ENCODE data around the gene CATSPERB. TPM values are rescaled to one million over a fixed set of nuclear protein-coding genes. Genes with fewer than 3 reads are reported as not detected.

CATSPERB gene
- polyA plus RNA-seq, result under 1 TPM in 3 of 4 donors, not detected in 1; 0.89 to 0.92 (median 0.92) TPM
- long read RNA-seq, donor 1, result 0 reads
- long read RNA-seq, donor 2, result 0 reads
- long read RNA-seq, donor 3, result 0 reads
- long read RNA-seq, donor 4, result 0 reads
- long read RNA-seq, donor 5, result 0 reads
- long read RNA-seq, donor 6, result 0 reads
- long read RNA-seq, donor 7, result 0 reads
- long read RNA-seq, donor 8, result 0 reads
- long read RNA-seq, donor 9, result 0 reads
- long read RNA-seq, donor 10, result 0 reads

- FAIRE-seq (no peak), DNase-seq (no peak)
- no peaks in the 10 kb centered on the region for H3K9me3 ChIP-seq (ENCODE audit: control insufficient read depth in 2 of 2, insufficient read depth in 1 of 2, low read depth in 1 of 2, low read length in 1 of 2)
- no peaks in the 10 kb centered on the region for H3K36me3 ChIP-seq (ENCODE audit: control insufficient read depth in 3 of 3, insufficient read depth in 2 of 3, low read depth in 1 of 3, low read length in 3 of 3)
- H3K4me1 ChIP-seq (ENCODE audit: control insufficient read depth in 3 of 3, insufficient read depth in 2 of 3, low read depth in 1 of 3, low read length in 2 of 3), result no peaks in the 10 kb centered on the region
- no peak within 1 kb of the TSS for H3K4me3 ChIP-seq (ENCODE audit: low read depth in 1 of 3, low read length in 3 of 3)
- no peaks in the 10 kb centered on the region for H3K27me3 ChIP-seq (ENCODE audit: control insufficient read depth in 3 of 3, insufficient read depth in 3 of 3, low read length in 3 of 3)
- 93 to 99% (median 93%) methylated on average over 2 of the region's 2 CpGs for WGBS, 3 donors
- no peak within 1 kb of the TSS for H3K27ac ChIP-seq (ENCODE audit: low read depth in 1 of 3, low read length in 2 of 3)
Measured at GRCh38 chr14:91731986-91732385, at the start of gene CATSPERB. TSS of gene CATSPERB (minus strand) at chr14:91732086. CDS start at chr14:91729479, 2,607 bp downstream.

GRCh38 chr14:91780452-91780851, 48.6 kb upstream of the CATSPERB start:
- no peaks in the 10 kb centered on the region for H3K4me1 ChIP-seq (ENCODE audit: control insufficient read depth in 3 of 3, insufficient read depth in 2 of 3, low read depth in 1 of 3, low read length in 2 of 3)
- peaks cover 0 to 4% (median 3%) of the 10 kb centered on the region in 3 donors for H3K36me3 ChIP-seq (ENCODE audit: control insufficient read depth in 3 of 3, insufficient read depth in 2 of 3, low read depth in 1 of 3, low read length in 3 of 3)
- FAIRE-seq (peak; percentile 76), DNase-seq (peak; percentile 91 to 92)
- H3K27me3 ChIP-seq (ENCODE audit: control insufficient read depth in 3 of 3, insufficient read depth in 3 of 3, low read length in 3 of 3), result no peaks in the 10 kb centered on the region
- 15 to 44% (median 24%) methylated on average over 3 of the region's 3 CpGs for WGBS, 3 donors
- no peak overlapping the region for H3K4me3 ChIP-seq (ENCODE audit: low read depth in 1 of 3, low read length in 3 of 3)
- no peaks in the 10 kb centered on the region for H3K9me3 ChIP-seq (ENCODE audit: control insufficient read depth in 2 of 2, insufficient read depth in 1 of 2, low read depth in 1 of 2, low read length in 1 of 2)
- H3K27ac ChIP-seq (ENCODE audit: low read depth in 1 of 3, low read length in 2 of 3), result peak overlapping the region in 1 of 3 donors; percentile 51

GRCh38 chr14:91778217-91778616, 46.3 kb upstream of the CATSPERB start:
- Histone ChIP-seq H3K9me3 (ENCODE audit: control insufficient read depth in 2 of 2, insufficient read depth in 1 of 2, low read depth in 1 of 2, low read length in 1 of 2) (no peaks in the 10 kb centered on the region), H3K27ac (ENCODE audit: low read depth in 1 of 3, low read length in 2 of 3) (no peak overlapping the region), H3K27me3 (ENCODE audit: control insufficient read depth in 3 of 3, insufficient read depth in 3 of 3, low read length in 3 of 3) (no peaks in the 10 kb centered on the region), H3K36me3 (ENCODE audit: control insufficient read depth in 3 of 3, insufficient read depth in 2 of 3, low read depth in 1 of 3, low read length in 3 of 3) (peaks cover 0 to 4% (median 3%) of the 10 kb centered on the region in 3 donors), H3K4me3 (ENCODE audit: low read depth in 1 of 3, low read length in 3 of 3) (no peak overlapping the region), H3K4me1 (ENCODE audit: control insufficient read depth in 3 of 3, insufficient read depth in 2 of 3, low read depth in 1 of 3, low read length in 2 of 3) (no peaks in the 10 kb centered on the region)
- no peak for DNase-seq
- FAIRE-seq, result no peak
- 95 to 100% (median 100%) methylated on average over 2 of the region's 2 CpGs for WGBS, 3 donors

- 62 to 80% (median 76%) methylated on average over 5 of the region's 5 CpGs for WGBS, 3 donors
Measured at GRCh38 chr14:91774140-91775096, 42.5 kb upstream of the CATSPERB start.

GRCh38 chr14:91770185-91770584, 38.3 kb upstream of the CATSPERB start:
- Histone ChIP-seq H3K27ac (ENCODE audit: low read depth in 1 of 3, low read length in 2 of 3) (no peak overlapping the region), H3K4me3 (ENCODE audit: low read depth in 1 of 3, low read length in 3 of 3) (no peak overlapping the region), H3K27me3 (ENCODE audit: control insufficient read depth in 3 of 3, insufficient read depth in 3 of 3, low read length in 3 of 3) (no peaks in the 10 kb centered on the region), H3K9me3 (ENCODE audit: control insufficient read depth in 2 of 2, insufficient read depth in 1 of 2, low read depth in 1 of 2, low read length in 1 of 2) (peaks cover 0 to 3% of the 10 kb centered on the region in 2 donors), H3K4me1 (ENCODE audit: control insufficient read depth in 3 of 3, insufficient read depth in 2 of 3, low read depth in 1 of 3, low read length in 2 of 3) (peaks cover 0 to 6% (median 0%) of the 10 kb centered on the region in 3 donors), H3K36me3 (ENCODE audit: control insufficient read depth in 3 of 3, insufficient read depth in 2 of 3, low read depth in 1 of 3, low read length in 3 of 3) (no peaks in the 10 kb centered on the region)
- FAIRE-seq (no peak), DNase-seq (no peak)
- WGBS, 3 donors, result 61 to 89% (median 85%) methylated on average over 2 of the region's 2 CpGs

More at GRCh38 chr14:91774140-91775096, 42.5 kb upstream of the CATSPERB start:
- no peaks in the 10 kb centered on the region for H3K9me3 ChIP-seq (ENCODE audit: control insufficient read depth in 2 of 2, insufficient read depth in 1 of 2, low read depth in 1 of 2, low read length in 1 of 2)
- H3K27me3 ChIP-seq (ENCODE audit: control insufficient read depth in 3 of 3, insufficient read depth in 3 of 3, low read length in 3 of 3), result no peaks in the 10 kb centered on the region
- peak overlapping the region in 1 of 3 donors; percentile 7 for H3K27ac ChIP-seq (ENCODE audit: low read depth in 1 of 3, low read length in 2 of 3)
- peaks cover 0 to 6% (median 0%) of the 10 kb centered on the region in 3 donors for H3K4me1 ChIP-seq (ENCODE audit: control insufficient read depth in 3 of 3, insufficient read depth in 2 of 3, low read depth in 1 of 3, low read length in 2 of 3)
- DNase-seq (no peak), FAIRE-seq (no peak)
- H3K4me3 ChIP-seq (ENCODE audit: low read depth in 1 of 3, low read length in 3 of 3), result no peak overlapping the region
- peaks cover 0 to 4% (median 3%) of the 10 kb centered on the region in 3 donors for H3K36me3 ChIP-seq (ENCODE audit: control insufficient read depth in 3 of 3, insufficient read depth in 2 of 3, low read depth in 1 of 3, low read length in 3 of 3)

- peak overlapping the region; percentile 61 to 90 (median 79) for H3K27ac ChIP-seq (ENCODE audit: low read depth in 1 of 3, low read length in 2 of 3)
- peaks cover 0 to 10% (median 0%) of the 10 kb centered on the region in 3 donors for H3K36me3 ChIP-seq (ENCODE audit: control insufficient read depth in 3 of 3, insufficient read depth in 2 of 3, low read depth in 1 of 3, low read length in 3 of 3)
- peaks cover 0 to 18% of the 10 kb centered on the region in 2 donors for H3K9me3 ChIP-seq (ENCODE audit: control insufficient read depth in 2 of 2, insufficient read depth in 1 of 2, low read depth in 1 of 2, low read length in 1 of 2)
- peak; percentile 68 for FAIRE-seq
- H3K27me3 ChIP-seq (ENCODE audit: control insufficient read depth in 3 of 3, insufficient read depth in 3 of 3, low read length in 3 of 3), result no peaks in the 10 kb centered on the region
- peaks cover 3 to 31% (median 9%) of the 10 kb centered on the region in 3 donors for H3K4me1 ChIP-seq (ENCODE audit: control insufficient read depth in 3 of 3, insufficient read depth in 2 of 3, low read depth in 1 of 3, low read length in 2 of 3)
- H3K4me3 ChIP-seq (ENCODE audit: low read depth in 1 of 3, low read length in 3 of 3), result no peak overlapping the region
- WGBS, 3 donors, result 10 to 39% (median 20%) methylated on average over 4 of the region's 4 CpGs
- peak; percentile 86 to 88 for DNase-seq
Measured at GRCh38 chr14:91755570-91756295, 23.8 kb upstream of the CATSPERB start.

GRCh38 chr14:91754819-91755218, 22.9 kb upstream of the CATSPERB start:
- Histone ChIP-seq H3K27me3 (ENCODE audit: control insufficient read depth in 3 of 3, insufficient read depth in 3 of 3, low read length in 3 of 3) (no peaks in the 10 kb centered on the region), H3K36me3 (ENCODE audit: control insufficient read depth in 3 of 3, insufficient read depth in 2 of 3, low read depth in 1 of 3, low read length in 3 of 3) (peaks cover 0 to 5% (median 0%) of the 10 kb centered on the region in 3 donors), H3K9me3 (ENCODE audit: control insufficient read depth in 2 of 2, insufficient read depth in 1 of 2, low read depth in 1 of 2, low read length in 1 of 2) (peaks cover 0 to 9% of the 10 kb centered on the region in 2 donors), H3K4me1 (ENCODE audit: control insufficient read depth in 3 of 3, insufficient read depth in 2 of 3, low read depth in 1 of 3, low read length in 2 of 3) (peaks cover 3 to 33% (median 9%) of the 10 kb centered on the region in 3 donors), H3K4me3 (ENCODE audit: low read depth in 1 of 3, low read length in 3 of 3) (no peak overlapping the region), H3K27ac (ENCODE audit: low read depth in 1 of 3, low read length in 2 of 3) (peak overlapping the region in 1 of 3 donors; percentile 79)
- FAIRE-seq, result no peak
- peak in 1 of 2 donors; percentile 61 for DNase-seq
- WGBS, 3 donors, result 9 to 27% (median 26%) methylated on average over 1 of the region's 1 CpG

- H3K36me3 ChIP-seq (ENCODE audit: control insufficient read depth in 3 of 3, insufficient read depth in 2 of 3, low read depth in 1 of 3, low read length in 3 of 3), result peaks cover 0 to 1% (median 0%) of the 10 kb centered on the region in 3 donors
- 90 to 100% (median 97%) methylated on average over 1 of the region's 1 CpG for WGBS, 3 donors
- DNase-seq (no peak), FAIRE-seq (no peak)
- H3K27ac ChIP-seq (ENCODE audit: low read depth in 1 of 3, low read length in 2 of 3), result peak overlapping the region in 1 of 3 donors; percentile 79
- no peak overlapping the region for H3K4me3 ChIP-seq (ENCODE audit: low read depth in 1 of 3, low read length in 3 of 3)
- H3K9me3 ChIP-seq (ENCODE audit: control insufficient read depth in 2 of 2, insufficient read depth in 1 of 2, low read depth in 1 of 2, low read length in 1 of 2), result peaks cover 0 to 3% of the 10 kb centered on the region in 2 donors
- H3K27me3 ChIP-seq (ENCODE audit: control insufficient read depth in 3 of 3, insufficient read depth in 3 of 3, low read length in 3 of 3), result no peaks in the 10 kb centered on the region
- H3K4me1 ChIP-seq (ENCODE audit: control insufficient read depth in 3 of 3, insufficient read depth in 2 of 3, low read depth in 1 of 3, low read length in 2 of 3), result peaks cover 3 to 33% (median 9%) of the 10 kb centered on the region in 3 donors
Measured at GRCh38 chr14:91754185-91754584, 22.3 kb upstream of the CATSPERB start.

Measured in small intestine (tissue), 16 donors.